Fibroblast of pulmonary artery (primary cell): ENCODE results near the gene PARD3.

Experiments used
- DNase-seq: peaks from one replicate; pipeline ENCODE4 v3.0.0-alpha.2; 2010; ENCODE audit warnings: low read depth
- H3K4me3 ChIP-seq: replicated peaks from 2 replicates; pipeline ENCODE4 v1.5.1; 2011; ENCODE audit warnings: low read depth, mild to moderate bottlenecking, control low read depth, low read length, moderate library complexity
- CTCF ChIP-seq: IDR thresholded peaks from 2 replicates; pipeline ENCODE4 v1.5.1; 2011; ENCODE audit warnings: mild to moderate bottlenecking, control low read depth, low read length, inconsistent platforms; ENCODE audit errors: missing control alignments

PARD3 gene

GRCh38 chr10:34689053-34689452, 126.0 kb downstream of the PARD3 start:
- no peak overlapping the region for H3K4me3 ChIP-seq
- TF ChIP-seq CTCF: no peak
- DNase-seq: peak; percentile 75

- DNase-seq: peak; percentile 63
- no peak overlapping the region for H3K4me3 ChIP-seq
- TF ChIP-seq CTCF: no peak
Measured at GRCh38 chr10:34687434-34688210, 127.5 kb downstream of the PARD3 start.

- H3K4me3 ChIP-seq: no peak overlapping the region
- TF ChIP-seq CTCF: no peak
- no peak for DNase-seq
Measured at GRCh38 chr10:34682580-34682979, 132.5 kb downstream of the PARD3 start.

GRCh38 chr10:34681933-34682332, 133.2 kb downstream of the PARD3 start:
- TF ChIP-seq CTCF: no peak
- no peak for DNase-seq
- no peak overlapping the region for H3K4me3 ChIP-seq

- no peak overlapping the region for H3K4me3 ChIP-seq
- no peak for TF ChIP-seq CTCF
- DNase-seq: no peak
Measured at GRCh38 chr10:34679177-34679576, 135.9 kb downstream of the PARD3 start.

GRCh38 chr10:34677591-34677990, 137.5 kb downstream of the PARD3 start:
- TF ChIP-seq CTCF: no peak
- DNase-seq: no peak
- H3K4me3 ChIP-seq: no peak overlapping the region

GRCh38 chr10:34677132-34677531, 138.0 kb downstream of the PARD3 start:
- no peak for TF ChIP-seq CTCF
- DNase-seq: no peak
- no peak overlapping the region for H3K4me3 ChIP-seq
